Measurements from ENCODE around the gene MAP3K8. TPM values are rescaled to one million over a fixed set of nuclear protein-coding genes. Genes with fewer than 3 reads are reported as not detected.

The MAP3K8 gene
- total and polyA plus RNA-seq, 9 of the 15 experiments (the other 6 are each of a cell fraction or from before 2014, with no cell fraction given): 6.9 to 23.6 (median 13.6) TPM

DNA sequence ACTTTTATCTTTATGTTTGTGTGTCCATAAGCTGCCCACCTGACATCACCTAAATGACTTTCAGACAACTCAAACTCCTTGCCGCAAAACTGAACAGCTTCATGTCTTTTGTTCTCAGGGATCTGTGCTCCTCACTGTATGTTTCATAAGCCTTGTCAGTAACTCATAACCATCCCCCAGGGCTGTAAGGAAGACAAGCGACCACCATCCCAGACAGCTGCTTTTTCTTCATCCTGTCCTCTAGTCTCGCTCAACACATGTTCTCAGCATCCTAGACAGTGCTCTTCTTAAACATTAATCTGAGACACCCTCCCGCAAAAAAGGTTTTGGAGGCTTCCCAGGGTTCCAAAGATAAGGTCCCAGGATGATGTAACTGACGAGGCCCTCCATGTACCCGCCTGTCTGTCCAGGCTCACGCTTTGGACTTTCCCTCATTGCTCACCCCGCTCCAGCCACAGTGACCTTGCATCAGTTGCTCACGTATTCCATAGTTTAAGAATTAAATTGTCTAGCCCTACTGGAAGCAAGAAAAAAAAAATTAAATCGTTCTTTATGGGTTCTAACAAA is 69.8 kb downstream of the MAP3K8 start (continued):
- TF ChIP-seq YY1 (IDR thresholded peaks at IDR 0.05; ENCODE audit: borderline replicate concordance in 1 of 3, control insufficient read depth in 1 of 3, extremely low read depth in 1 of 3, insufficient read depth in 3 of 3, insufficient read length in 1 of 3, insufficient replicate concordance in 2 of 3, low read depth in 1 of 3, low read length in 2 of 3) (no peak), HEY1 (CRISPR knock-in tag; IDR thresholded peaks at IDR 0.05; ENCODE audit: borderline replicate concordance) (no peak), YBX1 (IDR thresholded peaks at IDR 0.05) (no peak), SP1 (CRISPR knock-in tag; IDR thresholded peaks at IDR 0.05) (no peak), KAT8 (IDR thresholded peaks at IDR 0.05; ENCODE audit: low read depth) (no peak), RFX7 (CRISPR knock-in tag; IDR thresholded peaks at IDR 0.05) (no peak), RCOR1 (IDR thresholded peaks at IDR 0.05; ENCODE audit: borderline replicate concordance in 1 of 2, low read depth in 2 of 2, low read length in 2 of 2) (peak in 1 of 2 experiments; percentile 77; a peak in 1 of 4 replicates), CEBPB (tag; IDR thresholded peaks at IDR 0.05) (peak; percentile 68), XRCC4 (IDR thresholded peaks at IDR 0.05; ENCODE audit: extremely low read depth, insufficient read depth, insufficient read length) (no peak), THAP7 (CRISPR knock-in tag; IDR thresholded peaks at IDR 0.05) (no peak), HNRNPH1 (optimal IDR thresholded peaks at IDR 0.05; ENCODE audit: low read depth, low read length) (no peak), NFATC3 (IDR thresholded peaks at IDR 0.05) (no peak), IRF9 (tag; IDR thresholded peaks at IDR 0.05) (0 out of 2 replicates have a peak, but pooled peaks have one; percentile 15), ZNF224 (CRISPR knock-in tag; IDR thresholded peaks at IDR 0.05) (no peak), NBN (IDR thresholded peaks at IDR 0.05; ENCODE audit: low read depth) (no peak), ZNF395 (CRISPR knock-in tag; IDR thresholded peaks at IDR 0.05) (no peak)
- TF ChIP-seq, protein P1, sequence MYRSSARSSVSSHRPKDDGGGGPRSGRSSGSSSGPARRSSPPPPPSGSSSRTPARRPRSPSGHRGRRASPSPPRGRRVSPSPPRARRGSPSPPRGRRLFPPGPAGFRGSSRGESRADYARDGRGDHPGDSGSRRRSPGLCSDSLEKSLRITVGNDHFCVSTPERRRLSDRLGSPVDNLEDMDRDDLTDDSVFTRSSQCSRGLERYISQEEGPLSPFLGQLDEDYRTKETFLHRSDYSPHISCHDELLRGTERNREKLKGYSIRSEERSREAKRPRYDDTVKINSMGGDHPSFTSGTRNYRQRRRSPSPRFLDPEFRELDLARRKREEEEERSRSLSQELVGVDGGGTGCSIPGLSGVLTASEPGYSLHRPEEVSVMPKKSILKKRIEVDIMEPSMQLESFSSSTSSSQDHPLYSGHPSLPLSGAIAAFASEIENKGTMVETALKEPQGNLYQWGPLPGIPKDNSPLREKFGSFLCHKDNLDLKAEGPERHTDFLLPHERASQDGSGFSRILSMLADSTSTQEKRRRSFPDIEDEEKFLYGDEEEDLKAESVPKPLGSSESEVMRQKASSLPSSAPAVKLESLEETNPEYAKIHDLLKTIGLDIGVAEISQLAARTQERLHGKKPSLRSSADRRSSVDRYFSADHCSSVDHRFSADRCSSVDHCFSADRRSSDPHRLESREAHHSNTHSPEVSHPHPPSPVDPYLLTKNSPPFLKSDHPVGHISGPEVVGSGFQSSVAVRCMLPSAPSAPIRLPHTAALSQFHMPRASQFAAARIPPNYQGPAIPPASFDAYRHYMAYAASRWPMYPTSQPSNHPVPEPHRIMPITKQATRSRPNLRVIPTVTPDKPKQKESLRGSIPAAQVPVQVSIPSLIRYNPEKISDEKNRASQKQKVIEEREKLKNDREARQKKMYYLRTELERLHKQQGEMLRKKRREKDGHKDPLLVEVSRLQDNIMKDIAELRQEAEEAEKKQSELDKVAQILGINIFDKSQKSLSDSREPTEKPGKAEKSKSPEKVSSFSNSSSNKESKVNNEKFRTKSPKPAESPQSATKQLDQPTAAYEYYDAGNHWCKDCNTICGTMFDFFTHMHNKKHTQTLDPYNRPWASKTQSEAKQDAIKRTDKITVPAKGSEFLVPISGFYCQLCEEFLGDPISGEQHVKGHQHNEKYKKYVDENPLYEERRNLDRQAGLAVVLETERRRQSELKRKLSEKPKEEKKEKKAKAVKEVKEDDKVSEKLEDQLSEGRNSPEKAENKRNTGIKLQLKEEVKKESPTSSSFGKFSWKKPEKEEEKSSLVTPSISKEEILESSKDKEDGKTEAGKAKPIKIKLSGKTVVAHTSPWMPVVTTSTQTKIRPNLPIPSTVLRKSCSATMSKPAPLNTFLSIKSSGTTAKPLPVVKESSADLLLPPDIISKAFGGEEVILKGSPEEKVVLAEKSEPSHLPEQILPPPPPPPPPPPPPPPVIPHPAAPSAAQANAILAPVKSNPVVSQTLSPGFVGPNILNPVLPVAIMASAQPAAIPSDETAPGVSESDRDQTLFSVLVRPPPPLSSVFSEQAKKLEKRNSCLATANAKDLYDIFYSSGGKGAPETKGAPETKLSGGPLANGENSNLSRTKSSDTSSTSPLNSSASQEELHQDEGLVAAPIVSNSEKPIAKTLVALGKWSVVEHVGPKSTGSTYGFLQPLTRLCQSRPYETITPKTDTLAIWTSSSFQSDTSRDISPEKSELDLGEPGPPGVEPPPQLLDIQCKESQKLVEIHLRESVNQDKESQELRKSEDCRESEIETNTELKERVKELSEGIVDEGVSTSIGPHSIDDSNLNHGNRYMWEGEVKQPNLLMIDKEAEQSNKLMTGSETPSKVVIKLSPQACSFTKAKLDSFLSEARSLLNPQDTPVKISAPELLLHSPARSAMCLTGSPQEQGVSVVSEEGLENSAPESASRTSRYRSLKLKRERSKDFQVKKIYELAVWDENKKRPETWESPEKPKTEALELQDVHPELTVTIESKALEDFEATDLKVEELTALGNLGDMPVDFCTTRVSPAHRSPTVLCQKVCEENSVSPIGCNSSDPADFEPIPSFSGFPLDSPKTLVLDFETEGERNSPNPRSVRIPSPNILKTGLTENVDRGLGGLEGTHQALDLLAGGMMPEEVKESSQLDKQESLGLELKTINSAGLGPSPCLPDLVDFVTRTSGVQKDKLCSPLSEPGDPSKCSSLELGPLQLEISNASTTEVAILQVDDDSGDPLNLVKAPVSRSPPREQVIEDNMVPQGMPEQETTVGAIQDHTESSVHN (IDR thresholded peaks at IDR 0.05; ENCODE audit: borderline replicate concordance in 1 of 2, low read depth in 1 of 2): no peak
